Measurements from ENCODE around the gene CXXC5.

CXXC5 gene

GRCh38 chr5:139695178-139695573 lies 47.0 kb downstream of the CXXC5 start:
- no peak overlapping the region for H3K4me3 ChIP-seq (ENCODE audit: low read length)
- no peaks in the 10 kb centered on the region for H3K36me3 ChIP-seq (ENCODE audit: insufficient read depth, low read length)
- peaks cover 64% of the 10 kb centered on the region for H3K4me1 ChIP-seq (ENCODE audit: insufficient read depth, low read length)
- no peaks in the 10 kb centered on the region for H3K9me3 ChIP-seq (ENCODE audit: low read length)
- no peak overlapping the region for H2AFZ ChIP-seq (ENCODE audit: low read depth, low read length)
- H3K27me3 ChIP-seq (ENCODE audit: insufficient read depth, low read length) = no peaks in the 10 kb centered on the region

DNA sequence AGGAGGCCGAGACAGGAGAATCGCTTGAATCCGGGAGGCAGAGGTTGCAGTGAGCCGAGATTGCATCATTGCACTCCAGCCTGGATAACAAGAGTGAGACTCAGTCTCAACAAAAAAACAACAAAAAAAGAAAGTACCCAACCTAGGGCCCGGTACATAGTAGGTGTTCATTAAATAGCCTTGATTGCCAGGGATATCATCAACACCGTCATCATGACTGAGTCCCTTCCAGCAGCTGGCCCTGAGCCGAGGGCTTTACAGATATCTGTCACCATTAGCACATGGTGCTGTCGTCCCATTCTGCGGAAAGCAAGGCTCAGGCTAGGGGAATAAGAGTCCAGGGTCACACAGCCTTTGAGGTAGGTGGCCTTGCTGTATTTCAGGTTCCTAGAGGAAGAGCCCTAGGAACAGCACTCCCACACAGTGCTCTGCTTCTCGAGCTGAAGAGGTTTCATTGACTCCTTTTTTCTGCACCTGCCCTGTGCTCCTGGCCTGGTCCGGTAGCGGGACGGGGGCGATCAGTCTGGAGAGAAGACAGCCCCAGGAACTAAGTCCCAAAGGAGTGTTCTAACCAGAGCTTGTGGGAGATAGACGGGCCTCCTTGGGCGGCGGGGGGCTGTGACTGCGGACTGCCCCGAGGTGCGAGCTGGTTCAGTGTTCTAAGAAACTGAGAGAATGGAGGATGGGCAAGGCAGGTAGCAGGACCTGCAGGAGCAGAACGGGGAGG lies 48.2 kb downstream of the CXXC5 start:
- peaks cover 58% of the 10 kb centered on the region for H3K4me1 ChIP-seq (ENCODE audit: insufficient read depth, low read length)
- H3K27me3 ChIP-seq (ENCODE audit: insufficient read depth, low read length) = peaks cover 3% of the 10 kb centered on the region
- H2AFZ ChIP-seq (ENCODE audit: low read depth, low read length) = peak overlapping the region; percentile 78
- H3K36me3 ChIP-seq (ENCODE audit: insufficient read depth, low read length) = no peaks in the 10 kb centered on the region
- peak overlapping the region; percentile 43 for H3K4me3 ChIP-seq (ENCODE audit: low read length)
- no peaks in the 10 kb centered on the region for H3K9me3 ChIP-seq (ENCODE audit: low read length)

DNA sequence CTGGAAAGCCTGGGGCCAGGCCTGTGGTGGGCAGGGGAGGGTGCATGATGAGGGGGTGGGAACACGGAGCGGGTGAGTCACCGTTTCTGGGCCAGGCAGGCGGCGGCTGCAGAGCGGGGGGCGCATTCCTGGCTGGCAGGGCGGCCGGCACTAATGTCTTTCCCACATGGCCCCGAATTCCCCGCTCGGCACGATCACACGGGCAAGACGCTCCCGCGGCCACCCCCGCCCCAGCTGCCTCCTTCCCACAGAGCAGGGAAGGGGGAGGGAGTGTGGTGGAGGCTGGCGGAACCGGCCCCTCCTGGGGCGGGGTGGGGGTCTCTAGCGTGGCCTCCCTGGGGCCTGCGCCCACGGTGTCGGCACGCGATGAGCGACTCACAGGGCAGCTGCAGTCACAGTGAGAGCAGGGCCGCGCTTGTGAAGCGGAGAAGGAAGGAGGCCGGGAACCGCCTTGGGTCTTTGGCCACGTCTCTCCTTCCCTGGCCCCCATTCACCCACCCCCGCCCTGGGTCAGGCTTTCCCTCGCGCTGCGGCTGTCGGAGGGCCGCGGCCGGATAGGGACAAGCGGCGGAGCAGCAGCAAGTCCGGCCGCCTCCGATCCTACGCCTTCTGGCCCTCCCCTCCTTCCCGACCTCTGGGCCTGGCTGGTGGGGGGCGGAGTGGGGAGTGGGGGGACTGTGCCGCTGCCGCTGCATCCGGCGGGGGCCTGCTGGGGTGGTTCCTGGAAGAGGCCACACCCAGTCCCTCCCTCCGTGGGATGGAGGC lies 48.9 kb downstream of the CXXC5 start:
- Histone ChIP-seq H3K9me3 (ENCODE audit: low read length) (no peaks in the 10 kb centered on the region), H3K4me1 (ENCODE audit: insufficient read depth, low read length) (peaks cover 55% of the 10 kb centered on the region), H3K36me3 (ENCODE audit: insufficient read depth, low read length) (no peaks in the 10 kb centered on the region), H3K4me3 (ENCODE audit: low read length) (peak overlapping the region; percentile 43), H3K27me3 (ENCODE audit: insufficient read depth, low read length) (peaks cover 3% of the 10 kb centered on the region), H2AFZ (ENCODE audit: low read depth, low read length) (peak overlapping the region; percentile 78)

DNA sequence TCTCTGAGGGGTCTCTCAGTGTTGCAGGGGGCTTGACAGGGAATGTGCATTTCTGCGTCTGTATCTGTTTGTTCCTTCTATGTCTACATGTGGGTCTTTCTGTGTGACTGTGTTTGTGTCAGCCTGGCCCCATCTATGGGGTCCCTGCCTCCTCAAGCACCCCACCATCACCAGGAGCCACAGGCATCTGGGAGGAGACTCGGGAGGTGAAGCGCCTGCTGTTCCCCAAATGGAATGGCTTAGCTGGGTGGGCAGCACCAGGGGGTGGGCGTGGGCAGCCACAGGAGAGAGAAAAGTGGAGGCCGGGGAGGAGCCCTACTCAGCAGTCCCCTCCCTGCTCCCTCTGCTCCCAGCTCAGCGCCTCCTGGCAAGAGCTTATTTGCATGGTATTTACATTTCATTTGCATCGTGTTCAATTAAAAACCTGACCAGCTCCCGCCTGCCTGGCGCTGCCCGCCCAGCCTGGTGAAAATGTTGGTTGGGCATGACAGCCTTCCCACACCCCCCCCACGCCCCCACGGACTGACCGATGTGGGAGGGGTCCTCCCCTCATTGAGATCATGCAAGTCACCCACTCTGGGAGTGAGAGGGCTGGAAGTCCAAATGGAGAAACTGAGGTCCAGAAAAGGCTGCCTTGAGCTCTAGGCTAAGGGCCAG lies 50.5 kb downstream of the CXXC5 start:
- H3K9me3 ChIP-seq (ENCODE audit: low read length) = no peaks in the 10 kb centered on the region
- peaks cover 3% of the 10 kb centered on the region for H3K27me3 ChIP-seq (ENCODE audit: insufficient read depth, low read length)
- H3K36me3 ChIP-seq (ENCODE audit: insufficient read depth, low read length) = no peaks in the 10 kb centered on the region
- H3K4me1 ChIP-seq (ENCODE audit: insufficient read depth, low read length) = peaks cover 39% of the 10 kb centered on the region
- no peak overlapping the region for H2AFZ ChIP-seq (ENCODE audit: low read depth, low read length)
- no peak overlapping the region for H3K4me3 ChIP-seq (ENCODE audit: low read length)

- no peak overlapping the region for H2AFZ ChIP-seq (ENCODE audit: low read depth, low read length)
- H3K4me1 ChIP-seq (ENCODE audit: insufficient read depth, low read length) = peaks cover 32% of the 10 kb centered on the region
Measured at GRCh38 chr5:139699351-139699750, 51.2 kb downstream of the CXXC5 start.

GRCh38 chr5:139700711-139701055 lies 52.5 kb downstream of the CXXC5 start:
- Histone ChIP-seq H2AFZ (ENCODE audit: low read depth, low read length) (no peak overlapping the region), H3K4me1 (ENCODE audit: insufficient read depth, low read length) (peaks cover 35% of the 10 kb centered on the region), H3K9me3 (ENCODE audit: low read length) (no peaks in the 10 kb centered on the region), H3K27me3 (ENCODE audit: insufficient read depth, low read length) (peaks cover 3% of the 10 kb centered on the region), H3K36me3 (ENCODE audit: insufficient read depth, low read length) (no peaks in the 10 kb centered on the region), H3K4me3 (ENCODE audit: low read length) (no peak overlapping the region)

More at GRCh38 chr5:139699351-139699750, 51.2 kb downstream of the CXXC5 start:
- Histone ChIP-seq H3K36me3 (ENCODE audit: insufficient read depth, low read length) (no peaks in the 10 kb centered on the region), H3K9me3 (ENCODE audit: low read length) (no peaks in the 10 kb centered on the region), H3K4me3 (ENCODE audit: low read length) (no peak overlapping the region), H3K27me3 (ENCODE audit: insufficient read depth, low read length) (peaks cover 3% of the 10 kb centered on the region)

DNA sequence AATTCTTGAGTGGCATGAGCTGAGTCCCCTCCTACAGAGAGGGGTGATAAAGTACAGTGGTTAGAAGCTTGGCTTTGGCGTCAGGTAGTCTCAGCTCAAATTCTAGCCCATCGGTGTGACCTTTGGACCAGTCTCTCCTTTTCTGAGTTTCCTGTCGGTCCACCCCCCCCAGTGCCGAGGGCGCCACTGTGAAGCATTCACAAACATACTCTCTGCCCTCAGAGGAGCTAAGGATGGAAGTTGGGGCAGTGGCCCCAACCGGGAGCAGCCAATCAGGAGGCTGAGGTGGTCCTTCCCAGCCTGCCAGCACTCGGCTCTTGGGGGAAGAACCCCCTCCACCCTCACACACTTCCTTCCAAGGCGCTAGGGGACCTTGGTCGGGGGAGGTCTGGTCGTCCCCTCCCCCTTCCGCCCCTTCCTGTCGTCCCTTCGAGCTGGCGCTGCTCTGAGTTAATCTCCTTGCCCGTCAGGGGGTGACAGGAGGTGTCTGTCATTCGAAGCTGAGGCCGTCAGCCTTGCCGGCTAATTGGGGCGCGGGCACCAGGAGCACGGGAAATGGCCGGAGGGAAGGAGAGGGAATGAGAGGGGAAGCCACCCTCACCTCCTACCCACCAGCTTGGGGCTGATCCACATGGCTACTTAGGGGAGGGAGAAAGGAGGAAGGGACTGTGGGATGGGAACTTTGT lies 53.0 kb downstream of the CXXC5 start:
- Histone ChIP-seq H3K4me3 (ENCODE audit: low read length) (peak overlapping the region; percentile 8), H3K36me3 (ENCODE audit: insufficient read depth, low read length) (no peaks in the 10 kb centered on the region), H3K27me3 (ENCODE audit: insufficient read depth, low read length) (peaks cover 3% of the 10 kb centered on the region), H3K9me3 (ENCODE audit: low read length) (no peaks in the 10 kb centered on the region), H2AFZ (ENCODE audit: low read depth, low read length) (no peak overlapping the region), H3K4me1 (ENCODE audit: insufficient read depth, low read length) (peaks cover 40% of the 10 kb centered on the region)

DNA sequence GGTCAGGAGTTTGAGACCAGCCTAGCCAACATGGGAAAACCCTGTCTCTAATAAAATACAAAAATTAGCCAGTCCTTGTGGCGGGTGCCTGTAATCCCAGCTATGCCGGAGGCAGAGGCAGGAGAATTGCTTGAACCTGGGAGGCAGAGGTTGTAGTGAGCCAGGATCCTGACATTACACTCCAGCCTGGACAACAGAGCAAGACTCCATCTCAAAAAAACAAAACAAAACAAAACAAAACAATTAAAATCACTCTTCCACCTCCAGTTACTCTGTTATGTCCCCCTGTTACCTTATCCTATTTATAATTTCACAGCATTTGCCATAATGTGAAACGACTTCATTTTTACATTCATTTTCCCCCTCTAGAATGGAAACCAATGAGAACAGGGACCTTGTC lies 54.4 kb downstream of the CXXC5 start:
- Histone ChIP-seq H3K4me1 (ENCODE audit: insufficient read depth, low read length) (peaks cover 32% of the 10 kb centered on the region), H3K4me3 (ENCODE audit: low read length) (no peak overlapping the region), H2AFZ (ENCODE audit: low read depth, low read length) (no peak overlapping the region), H3K9me3 (ENCODE audit: low read length) (no peaks in the 10 kb centered on the region), H3K27me3 (ENCODE audit: insufficient read depth, low read length) (peaks cover 3% of the 10 kb centered on the region), H3K36me3 (ENCODE audit: insufficient read depth, low read length) (no peaks in the 10 kb centered on the region)

GRCh38 chr5:139704748-139705147 lies 56.6 kb downstream of the CXXC5 start:
- Histone ChIP-seq H3K4me3 (ENCODE audit: low read length) (no peak overlapping the region), H3K27me3 (ENCODE audit: insufficient read depth, low read length) (peaks cover 3% of the 10 kb centered on the region), H2AFZ (ENCODE audit: low read depth, low read length) (no peak overlapping the region), H3K36me3 (ENCODE audit: insufficient read depth, low read length) (no peaks in the 10 kb centered on the region), H3K4me1 (ENCODE audit: insufficient read depth, low read length) (peaks cover 36% of the 10 kb centered on the region), H3K9me3 (ENCODE audit: low read length) (no peaks in the 10 kb centered on the region)

DNA sequence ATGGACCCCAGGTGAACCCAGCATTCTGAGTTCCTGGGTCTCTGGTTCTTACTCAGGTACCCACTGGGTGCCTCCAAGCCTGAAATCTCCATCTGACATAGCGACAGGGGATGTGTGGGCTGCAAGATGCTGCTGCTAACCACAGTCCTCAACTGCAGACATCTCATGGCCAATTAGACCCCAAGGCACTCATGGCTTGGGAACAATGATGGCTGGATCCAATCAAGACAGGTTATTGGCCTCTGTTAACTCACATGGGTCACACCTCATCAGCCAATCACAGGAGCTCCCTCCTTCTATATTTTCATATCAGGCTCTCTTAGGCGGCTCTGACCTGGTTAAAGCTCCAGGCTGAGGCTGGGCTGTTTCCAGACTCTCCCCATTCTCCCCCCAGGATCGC lies 57.0 kb downstream of the CXXC5 start:
- Histone ChIP-seq H3K4me1 (ENCODE audit: insufficient read depth, low read length) (peaks cover 38% of the 10 kb centered on the region), H2AFZ (ENCODE audit: low read depth, low read length) (no peak overlapping the region), H3K27me3 (ENCODE audit: insufficient read depth, low read length) (peaks cover 3% of the 10 kb centered on the region), H3K36me3 (ENCODE audit: insufficient read depth, low read length) (no peaks in the 10 kb centered on the region), H3K4me3 (ENCODE audit: low read length) (no peak overlapping the region), H3K9me3 (ENCODE audit: low read length) (no peaks in the 10 kb centered on the region)

DNA sequence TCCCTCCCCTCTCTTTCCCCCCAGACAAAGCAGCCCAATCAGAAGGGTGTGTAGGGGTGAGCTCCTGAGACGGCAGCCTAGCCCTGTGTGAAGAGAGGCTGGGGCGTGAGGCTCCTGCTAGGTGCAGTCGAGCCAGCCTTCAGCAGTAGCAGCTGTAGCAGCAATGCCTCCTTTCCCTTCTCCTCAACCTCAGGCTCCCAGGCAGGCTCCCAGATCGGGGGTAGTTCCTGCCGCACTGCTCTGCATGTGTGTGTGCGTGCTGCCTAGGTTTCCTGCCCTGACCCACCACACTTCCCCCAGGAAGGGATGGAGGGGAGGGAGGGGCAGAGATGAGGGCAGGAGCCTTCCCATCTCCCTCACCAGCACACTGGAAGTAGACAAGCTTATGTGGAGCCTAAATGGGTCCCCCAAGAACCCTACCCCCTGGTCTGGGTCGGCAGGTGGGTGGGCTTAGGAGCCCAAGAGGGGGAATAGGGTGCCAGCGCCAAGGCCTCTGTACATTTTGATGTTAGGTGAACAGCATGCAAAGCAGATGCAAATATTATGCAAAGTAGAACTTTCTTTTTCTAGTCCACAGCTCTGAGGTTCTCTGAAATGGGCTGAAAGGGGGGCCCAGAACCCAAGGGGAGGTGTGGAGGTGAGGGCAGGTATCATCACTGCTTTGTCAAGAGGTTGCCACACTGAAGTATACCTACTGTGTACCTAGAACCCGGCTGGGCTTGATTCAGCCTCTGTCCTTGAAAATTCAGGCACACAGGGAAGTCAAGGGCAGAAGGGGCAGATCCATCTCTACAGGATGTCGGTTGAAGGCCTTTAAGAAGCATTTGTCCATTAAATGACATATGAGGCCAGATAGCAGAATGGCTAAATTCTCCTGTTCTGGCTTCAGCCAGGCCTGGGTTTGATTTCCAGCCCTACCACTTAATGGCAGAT lies 57.8 kb downstream of the CXXC5 start:
- no peaks in the 10 kb centered on the region for H3K27me3 ChIP-seq (ENCODE audit: insufficient read depth, low read length)
- peaks cover 44% of the 10 kb centered on the region for H3K4me1 ChIP-seq (ENCODE audit: insufficient read depth, low read length)
- H3K9me3 ChIP-seq (ENCODE audit: low read length) = no peaks in the 10 kb centered on the region
- H3K36me3 ChIP-seq (ENCODE audit: insufficient read depth, low read length) = no peaks in the 10 kb centered on the region
- no peak overlapping the region for H2AFZ ChIP-seq (ENCODE audit: low read depth, low read length)
- H3K4me3 ChIP-seq (ENCODE audit: low read length) = no peak overlapping the region

DNA sequence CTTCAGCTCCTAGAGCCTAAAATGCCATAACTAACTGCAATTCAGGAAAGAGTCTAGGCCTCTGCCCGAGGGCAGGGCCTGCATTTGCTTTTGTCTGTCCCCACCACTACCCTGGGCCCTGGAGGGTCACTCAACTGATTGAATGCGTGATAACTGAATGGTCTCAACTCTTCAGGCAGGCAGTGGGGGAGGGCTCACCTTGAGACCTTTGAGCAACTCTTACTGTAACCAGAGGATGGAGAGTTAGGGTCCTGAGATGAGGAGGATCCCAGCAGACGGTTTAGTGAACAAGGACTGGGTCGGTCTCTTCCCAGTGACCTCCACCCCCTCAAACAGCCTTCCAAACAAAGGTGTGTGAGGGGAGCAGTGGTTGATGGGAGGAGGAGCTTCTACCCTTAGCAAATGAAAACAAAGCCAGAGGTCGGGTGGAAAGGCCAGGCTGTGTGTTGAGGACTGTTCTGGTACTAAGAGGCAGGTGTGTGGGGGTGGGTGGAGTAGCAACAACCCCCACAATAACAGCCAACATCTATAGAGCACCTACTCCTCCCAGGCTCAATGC lies 59.4 kb downstream of the CXXC5 start:
- H3K36me3 ChIP-seq (ENCODE audit: insufficient read depth, low read length) = no peaks in the 10 kb centered on the region
- H3K4me3 ChIP-seq (ENCODE audit: low read length) = no peak overlapping the region
- H3K27me3 ChIP-seq (ENCODE audit: insufficient read depth, low read length) = no peaks in the 10 kb centered on the region
- peaks cover 43% of the 10 kb centered on the region for H3K4me1 ChIP-seq (ENCODE audit: insufficient read depth, low read length)
- H3K9me3 ChIP-seq (ENCODE audit: low read length) = no peaks in the 10 kb centered on the region
- no peak overlapping the region for H2AFZ ChIP-seq (ENCODE audit: low read depth, low read length)

All from neuron (in vitro differentiated cells).